PC-3 (cell line): ENCODE results near the gene FDXACB1. TPM values are rescaled to one million over a fixed set of nuclear protein-coding genes. Genes with fewer than 3 reads are reported as not detected.

Source experiments
- ATAC-seq: fragments of 200-7000 bp; cut with Tn5 transposase; 2 replicates; pipeline ENCODE4 v1.9.1; 2020; ENCODE audit warnings: mild to moderate bottlenecking, moderate library complexity
- BruUV-seq: library from RNA; stranded (reverse); fragments of 400-500 nt; replicated peaks from 2 replicates; lab custom pipeline; 2021; lab: Mats Ljungman, UMichigan
- CTCF ChIA-PET: fragments of 300-600 bp; sonication (Branson Sonifier 250); formaldehyde crosslinking; loops from one replicate; lab custom pipeline; 2022; ENCODE audit warnings: antibody characterized with exemption; lab: Charles Lee
- POLR2A ChIA-PET: fragments of 300-600 bp; sonication (Branson Sonifier 250); formaldehyde crosslinking; loops from one replicate; lab custom pipeline; 2022; ENCODE audit warnings: antibody characterized with exemption; ENCODE audit not compliant: unreplicated experiment; lab: Charles Lee
- DNase-seq: peaks from one replicate; pipeline ENCODE4 v3.0.0-alpha.2; 2015
- H2AFZ ChIP-seq: fragments of 300-600 bp; sonication (generic); 2 replicates; pipeline ENCODE4 v1.6.0; 2016; ENCODE audit warnings: antibody characterized with exemption, low read length
- H3F3A ChIP-seq: fragments of 300-600 bp; sonication (generic); one replicate; pipeline ENCODE4 v1.6.0; 2017; ENCODE audit warnings: antibody characterized with exemption, low read length, control low read depth, mild to moderate bottlenecking; ENCODE audit not compliant: unreplicated experiment
- H3K27ac ChIP-seq: fragments of 300-600 bp; sonication (generic); 2 replicates; pipeline ENCODE4 v1.5.1; 2016; ENCODE audit warnings: mild to moderate bottlenecking, low read length
- H3K27me3 ChIP-seq: fragments of 300-600 bp; sonication (generic); 2 replicates; pipeline ENCODE4 v1.6.1; 2016; ENCODE audit warnings: low read length, mixed read lengths
- H3K36me3 ChIP-seq: fragments of 300-600 bp; sonication (generic); 2 replicates; pipeline ENCODE4 v1.6.1; 2016; ENCODE audit warnings: low read depth, mixed run types, low read length, mixed read lengths
- H3K4me1 ChIP-seq: fragments of 300-600 bp; sonication (generic); 2 replicates; pipeline ENCODE4 v1.5.1; 2016; ENCODE audit warnings: low read length; ENCODE audit not compliant: insufficient read depth
- H3K4me2 ChIP-seq: fragments of 300-600 bp; sonication (generic); 2 replicates; pipeline ENCODE4 v1.6.0; 2016; ENCODE audit warnings: low read length
- H3K4me3 ChIP-seq: fragments of 300-600 bp; sonication (generic); 2 replicates; pipeline ENCODE4 v1.5.1; 2016; ENCODE audit warnings: mild to moderate bottlenecking, low read length, mixed read lengths
- H3K79me2 ChIP-seq: fragments of 300-600 bp; sonication (generic); 2 replicates; pipeline ENCODE4 v1.6.1; 2017; ENCODE audit warnings: low read length, mixed read lengths
- H3K9ac ChIP-seq: fragments of 300-600 bp; sonication (generic); 2 replicates; pipeline ENCODE4 v1.6.0; 2016; ENCODE audit warnings: mild to moderate bottlenecking, low read length
- H3K9me2 ChIP-seq: fragments of 300-600 bp; sonication (generic); replicated peaks from 2 replicates; pipeline ENCODE4 v1.6.1; 2016; ENCODE audit warnings: mixed run types, low read length, mixed read lengths
- H3K9me3 ChIP-seq: fragments of 300-600 bp; sonication (generic); 2 replicates; pipeline ENCODE4 v1.6.1; 2016; ENCODE audit warnings: low read length, mixed read lengths
- H4K20me1 ChIP-seq: fragments of 300-600 bp; sonication (generic); 2 replicates; pipeline ENCODE4 v1.6.1; 2016; ENCODE audit warnings: low read length, mixed read lengths
- EZH2 ChIP-seq: fragments of 300-600 bp; sonication (generic); IDR thresholded peaks from one replicate; pipeline ENCODE4 v1.6.1; 2017; ENCODE audit warnings: antibody characterized with exemption, mild to moderate bottlenecking, low read length; ENCODE audit not compliant: unreplicated experiment
- EZH2phosphoT487 ChIP-seq: fragments of 300-600 bp; sonication (generic); IDR thresholded peaks from 2 replicates; pipeline ENCODE4 v1.6.1; 2018; ENCODE audit warnings: mild to moderate bottlenecking, antibody characterized with exemption, low read length, borderline replicate concordance
- intact Hi-C: fragments of 100-400 bp; cut with micrococcal nuclease; formaldehyde crosslinking; loops from 2 replicates; pipeline ENCODE4 v1.9.0; 2023
- total RNA-seq: library from RNA; depleted of rRNA; stranded (reverse); fragments of >200 nt; gene quantifications from 2 replicates; pipeline ENCODE4 v1.2.3, GENCODE V29; 2014
- TF ChIP-seq, protein P1 (sequence below): fragments of 300-600 bp; sonication (generic); conservative IDR thresholded peaks from 2 replicates; pipeline ENCODE4 v1.5.1; 2017; ENCODE audit warnings: antibody characterized with exemption, low read depth, mild to moderate bottlenecking, low read length

FDXACB1 gene
- total RNA-seq, 1 experiment from 2014 or later, result 3.0 TPM

DNA sequence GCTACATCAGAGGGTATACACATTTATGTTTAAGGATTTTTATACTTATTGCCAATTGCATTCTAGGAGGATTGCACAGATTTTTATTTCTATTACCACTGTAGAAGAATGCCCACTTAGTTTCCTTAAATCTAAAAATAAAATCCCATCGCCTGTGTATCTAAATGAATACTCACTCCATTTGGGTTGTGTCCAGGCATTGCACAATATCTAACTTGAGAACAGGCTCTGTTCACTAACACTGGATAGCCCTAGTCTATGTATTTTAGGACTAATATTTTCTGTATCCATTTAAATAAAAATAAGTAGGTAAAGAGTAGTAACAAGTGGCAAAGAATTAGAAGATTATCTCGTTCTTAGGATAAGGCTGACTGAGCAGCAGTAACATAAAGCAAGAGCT is 43.8 kb upstream of the FDXACB1 start:
- ChIA-PET CTCF (no interaction called here), POLR2A (no interaction called here)
- DNase-seq (peak; percentile 65), ATAC-seq (no peak)
- intact Hi-C loops, result no loop called here
- Histone ChIP-seq H3K4me3 (no peak overlapping the region), H2AFZ (no peak overlapping the region), H3K27ac (no peak overlapping the region), H3K27me3 (no peaks in the 10 kb centered on the region), H3K79me2 (no peaks in the 10 kb centered on the region), H4K20me1 (no peaks in the 10 kb centered on the region), H3K36me3 (no peaks in the 10 kb centered on the region), H3K4me2 (no peak overlapping the region), H3K9me2 (no peaks in the 10 kb centered on the region), H3K9me3 (no peaks in the 10 kb centered on the region), H3F3A (no peaks in the 10 kb centered on the region), H3K9ac (no peak overlapping the region), H3K4me1 (peaks cover 41% of the 10 kb centered on the region)
- no TSS peak for BruUV-seq
- TF ChIP-seq EZH2phosphoT487 (no peak), EZH2 (no peak)
- TF ChIP-seq, protein P1, sequence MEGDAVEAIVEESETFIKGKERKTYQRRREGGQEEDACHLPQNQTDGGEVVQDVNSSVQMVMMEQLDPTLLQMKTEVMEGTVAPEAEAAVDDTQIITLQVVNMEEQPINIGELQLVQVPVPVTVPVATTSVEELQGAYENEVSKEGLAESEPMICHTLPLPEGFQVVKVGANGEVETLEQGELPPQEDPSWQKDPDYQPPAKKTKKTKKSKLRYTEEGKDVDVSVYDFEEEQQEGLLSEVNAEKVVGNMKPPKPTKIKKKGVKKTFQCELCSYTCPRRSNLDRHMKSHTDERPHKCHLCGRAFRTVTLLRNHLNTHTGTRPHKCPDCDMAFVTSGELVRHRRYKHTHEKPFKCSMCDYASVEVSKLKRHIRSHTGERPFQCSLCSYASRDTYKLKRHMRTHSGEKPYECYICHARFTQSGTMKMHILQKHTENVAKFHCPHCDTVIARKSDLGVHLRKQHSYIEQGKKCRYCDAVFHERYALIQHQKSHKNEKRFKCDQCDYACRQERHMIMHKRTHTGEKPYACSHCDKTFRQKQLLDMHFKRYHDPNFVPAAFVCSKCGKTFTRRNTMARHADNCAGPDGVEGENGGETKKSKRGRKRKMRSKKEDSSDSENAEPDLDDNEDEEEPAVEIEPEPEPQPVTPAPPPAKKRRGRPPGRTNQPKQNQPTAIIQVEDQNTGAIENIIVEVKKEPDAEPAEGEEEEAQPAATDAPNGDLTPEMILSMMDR, result no peak

DNA sequence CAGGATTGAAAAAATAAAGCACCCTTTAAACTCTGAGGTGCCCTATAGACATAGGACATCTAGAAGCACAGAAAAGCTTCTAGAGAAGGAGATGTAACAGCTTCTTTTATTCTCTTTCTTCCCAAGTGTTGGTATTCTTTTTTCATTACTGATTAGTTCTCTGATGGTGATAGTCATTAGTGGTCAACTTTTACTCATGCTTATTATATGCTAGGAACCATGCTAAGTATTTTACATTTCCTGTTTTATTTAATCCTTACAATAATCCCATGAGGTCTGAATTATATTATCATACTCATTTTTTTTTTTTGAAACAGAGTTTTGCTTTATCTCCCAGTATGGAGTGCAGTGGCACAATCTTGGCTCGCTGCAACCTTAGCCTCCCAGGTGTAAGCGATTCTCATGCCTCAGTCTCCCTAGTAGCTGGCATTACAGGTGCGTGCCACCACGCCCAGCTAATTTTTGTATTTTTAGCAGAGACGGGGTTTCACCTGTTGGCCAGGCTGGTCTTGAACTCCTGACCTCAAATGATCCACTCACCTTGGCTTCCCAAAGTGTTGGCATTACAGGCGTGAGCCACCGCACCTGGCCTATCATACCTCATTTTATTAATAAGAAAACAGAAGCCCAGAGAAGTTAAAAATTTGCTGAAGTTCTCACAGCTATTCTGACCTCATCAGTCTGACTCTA is 42.7 kb upstream of the FDXACB1 start:
- POLR2A ChIA-PET, result no interaction called here

GRCh38 chr11:111920908-111921307 is 41.9 kb upstream of the FDXACB1 start:
- H3K79me2 ChIP-seq, result no peaks in the 10 kb centered on the region
- POLR2A ChIA-PET, result no interaction called here
- H3K4me1 ChIP-seq, result peaks cover 31% of the 10 kb centered on the region
- intact Hi-C loops, result no loop called here
- TF ChIP-seq EZH2phosphoT487 (no peak), EZH2 (no peak)
- TF ChIP-seq, protein P1, result no peak
- DNase-seq, result no peak
- CTCF ChIA-PET, result no interaction called here
- no TSS peak for BruUV-seq
- H3K36me3 ChIP-seq, result no peaks in the 10 kb centered on the region
- H3K9me3 ChIP-seq, result no peaks in the 10 kb centered on the region
- no peak for ATAC-seq
- H3K4me2 ChIP-seq, result no peak overlapping the region
- H3K9ac ChIP-seq, result no peak overlapping the region
- H3K27me3 ChIP-seq, result no peaks in the 10 kb centered on the region
- no peak overlapping the region for H2AFZ ChIP-seq
- H3K27ac ChIP-seq, result no peak overlapping the region
- H3F3A ChIP-seq, result no peaks in the 10 kb centered on the region
- no peaks in the 10 kb centered on the region for H4K20me1 ChIP-seq
- H3K9me2 ChIP-seq, result no peaks in the 10 kb centered on the region
- no peak overlapping the region for H3K4me3 ChIP-seq

More for the DNA sequence above, 42.7 kb upstream of the FDXACB1 start:
- Histone ChIP-seq H3K9me2 (no peaks in the 10 kb centered on the region), H3F3A (no peaks in the 10 kb centered on the region), H3K9me3 (no peaks in the 10 kb centered on the region), H4K20me1 (no peaks in the 10 kb centered on the region), H3K9ac (no peak overlapping the region), H3K27me3 (no peaks in the 10 kb centered on the region), H3K27ac (no peak overlapping the region), H2AFZ (no peak overlapping the region), H3K4me3 (no peak overlapping the region), H3K4me2 (no peak overlapping the region), H3K4me1 (peaks cover 37% of the 10 kb centered on the region), H3K36me3 (no peaks in the 10 kb centered on the region), H3K79me2 (no peaks in the 10 kb centered on the region)
- ATAC-seq (no peak), DNase-seq (no peak)
- TF ChIP-seq, protein P1, result no peak
- TF ChIP-seq EZH2phosphoT487 (no peak), EZH2 (no peak)
- CTCF ChIA-PET, result no interaction called here
- intact Hi-C loops, result no loop called here
- BruUV-seq, result no TSS peak
